Activated gamma-delta T cell treated with anti-CD3 and anti-CD28 coated beads, Interleukin-2, amount 50 U/mL, for 16 hours (primary cell): ENCODE measurements around the gene DNTTIP2.
"Not testable (repeated sequence)": the region's sequence is repeated elsewhere in the genome, so short reads cannot be mapped to it uniquely, and the experiment has no call there.

Experiments
- DNase-seq: peaks from one replicate; pipeline ENCODE4 v3.0.0-alpha.2; 2020; ENCODE audit warnings: low read depth

DNTTIP2 gene

GRCh38 chr1:93874025-93874651, 4.9 kb downstream of the DNTTIP2 start:
- DNase-seq: no peak

- no peak for DNase-seq
These were observed 7.6 kb downstream of the DNTTIP2 start for GRCh38 chr1:93871366-93871765.

DNA sequence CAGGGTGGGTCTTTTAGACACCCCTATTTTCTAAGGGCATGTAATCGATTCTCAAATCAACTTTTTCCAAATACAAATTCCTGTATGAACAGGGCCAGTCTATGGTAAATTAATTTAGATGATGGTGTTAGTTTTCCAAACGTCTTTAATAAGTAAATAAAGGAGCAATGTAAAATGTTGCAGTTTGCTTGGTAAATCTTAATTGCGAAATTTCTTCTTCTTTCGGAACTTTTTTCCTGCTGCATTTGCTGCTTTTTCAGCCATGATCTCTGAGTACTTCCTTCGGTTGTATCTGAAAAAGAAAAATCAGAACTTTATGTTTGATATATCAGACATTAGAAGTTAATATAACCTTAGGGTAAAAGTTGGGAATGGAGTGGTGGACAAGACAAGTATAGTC, 9.4 kb downstream of the DNTTIP2 start:
- DNase-seq: no peak

DNA sequence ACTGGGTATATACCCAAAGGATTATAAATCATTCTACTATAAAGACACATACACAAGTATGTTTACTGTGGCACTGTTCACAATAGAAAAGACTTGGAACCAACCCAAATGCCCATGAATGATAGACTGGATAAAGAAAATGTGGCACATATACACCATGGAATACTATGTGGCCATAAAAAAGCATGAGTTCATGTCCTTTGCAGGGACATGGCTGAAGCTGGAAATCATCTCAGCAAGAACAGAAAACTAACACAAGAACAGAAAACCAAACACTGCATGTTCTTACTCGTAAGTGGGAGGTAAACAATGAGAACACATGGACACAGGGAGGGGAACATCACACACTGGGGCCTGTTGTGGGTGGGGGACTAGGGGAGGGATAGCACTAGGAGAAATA, 10.5 kb downstream of the DNTTIP2 start:
- DNase-seq: not testable (repeated sequence)

GRCh38 chr1:93865253-93865652, 13.8 kb downstream of the DNTTIP2 start:
- DNase-seq: no peak

GRCh38 chr1:93864175-93864574, 14.8 kb downstream of the DNTTIP2 start:
- DNase-seq: no peak

- not testable (repeated sequence) for DNase-seq
These were observed 21.4 kb downstream of the DNTTIP2 start for GRCh38 chr1:93857653-93858052.

- DNase-seq: not testable (repeated sequence)
These were observed 23.0 kb downstream of the DNTTIP2 start for GRCh38 chr1:93855983-93856382.

- no peak for DNase-seq
These were observed 25.1 kb downstream of the DNTTIP2 start for GRCh38 chr1:93853940-93854339.

DNA sequence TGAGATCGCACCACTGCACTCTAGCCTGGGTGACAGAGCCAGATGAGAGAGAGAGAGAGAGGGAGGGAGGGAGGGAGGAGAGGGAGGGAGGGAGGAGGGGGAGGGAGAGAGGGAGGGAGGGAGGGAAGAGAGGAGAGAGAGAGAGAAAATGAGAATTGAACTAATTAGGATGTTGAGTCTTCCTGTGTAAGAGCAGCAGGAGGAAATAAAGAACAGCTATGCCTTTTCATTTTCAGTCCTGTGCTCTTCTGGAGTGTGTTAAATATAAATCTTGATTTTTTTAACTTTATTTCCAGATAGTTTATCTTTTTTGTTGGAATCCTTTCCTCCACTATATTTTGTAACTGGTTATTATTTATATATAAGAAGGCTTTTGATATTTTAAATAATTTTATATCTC, 27.1 kb downstream of the DNTTIP2 start:
- DNase-seq: no peak

GRCh38 chr1:93851327-93851712, 27.7 kb downstream of the DNTTIP2 start:
- DNase-seq: no peak

GRCh38 chr1:93850687-93851326, 28.2 kb downstream of the DNTTIP2 start:
- DNase-seq: peak; percentile 32

DNA sequence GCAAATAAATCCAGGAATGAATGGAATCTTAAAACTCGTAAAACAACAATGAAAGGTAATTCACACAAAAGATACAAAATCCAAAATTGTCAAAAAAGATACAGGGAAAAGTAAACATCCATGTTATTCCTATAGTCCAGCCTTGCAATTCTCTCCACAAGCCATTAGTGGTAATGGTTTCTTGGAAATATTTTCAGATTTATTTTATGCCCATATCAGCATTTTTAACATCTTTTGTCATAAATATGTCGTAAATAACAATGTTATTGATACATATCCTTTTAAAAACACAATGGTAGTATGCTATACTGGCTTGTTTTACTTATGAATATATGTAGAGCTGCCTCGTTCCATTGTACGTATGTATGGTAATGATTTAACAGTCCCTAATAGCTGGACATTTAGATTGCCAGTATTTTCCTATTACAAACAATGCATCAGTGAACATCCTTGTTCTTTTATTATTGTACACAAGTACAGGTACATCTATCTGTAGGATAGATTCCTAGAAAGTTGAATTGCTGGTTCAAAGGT, 30.6 kb downstream of the DNTTIP2 start:
- no peak for DNase-seq

- peak; percentile 42 for DNase-seq
These were observed 31.2 kb downstream of the DNTTIP2 start for GRCh38 chr1:93847811-93848288.

DNA sequence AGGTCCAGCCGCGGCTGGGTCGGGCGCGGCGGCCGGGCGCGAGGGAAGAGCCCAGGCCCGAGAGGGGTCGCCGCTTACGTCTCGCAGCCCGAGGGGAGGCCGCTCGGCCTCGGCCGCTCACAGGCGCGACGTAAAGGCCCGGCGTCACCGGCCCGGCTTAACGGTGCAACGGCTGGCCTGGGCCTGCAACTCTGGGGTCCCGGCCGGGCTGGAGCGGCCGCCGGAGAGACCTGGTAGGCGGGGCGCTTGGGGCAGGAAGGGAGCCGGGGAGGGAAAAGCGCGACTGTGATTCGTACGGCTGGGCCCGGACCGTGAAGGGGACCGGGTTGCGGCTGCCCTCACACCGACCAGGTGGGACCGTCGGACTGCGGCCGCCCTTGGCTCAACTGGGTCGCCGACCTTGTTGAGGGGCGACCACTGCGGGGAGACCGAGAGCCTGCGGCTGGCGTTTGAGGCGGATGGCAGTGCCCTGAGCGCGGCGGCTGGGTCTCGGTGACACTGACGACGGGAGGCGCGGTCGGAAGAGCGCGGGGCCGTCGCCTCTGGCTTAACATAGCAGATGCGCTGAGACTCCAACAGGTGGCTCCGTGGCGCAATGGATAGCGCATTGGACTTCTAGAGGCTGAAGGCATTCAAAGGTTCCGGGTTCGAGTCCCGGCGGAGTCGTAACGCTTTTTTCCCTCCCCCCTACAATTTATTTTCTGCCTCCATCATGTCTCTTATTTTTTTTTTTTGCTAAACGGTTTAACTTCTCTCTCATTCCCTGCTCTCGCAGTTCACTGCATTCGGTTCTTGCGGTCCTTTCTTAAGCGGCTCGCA, 31.8 kb downstream of the DNTTIP2 start:
- peak; percentile 80 for DNase-seq

- DNase-seq: peak; percentile 72
These were observed 32.6 kb downstream of the DNTTIP2 start for GRCh38 chr1:93846206-93846991.

GRCh38 chr1:93845538-93846205, 33.3 kb downstream of the DNTTIP2 start:
- no peak for DNase-seq

GRCh38 chr1:93844262-93845045, 34.6 kb downstream of the DNTTIP2 start:
- peak; percentile 5 for DNase-seq

- DNase-seq: no peak
These were observed 36.1 kb downstream of the DNTTIP2 start for GRCh38 chr1:93842750-93843500.

GRCh38 chr1:93841771-93842170, 37.2 kb downstream of the DNTTIP2 start:
- no peak for DNase-seq
